IMR-90 (cell line): ENCODE results near the gene CHRNB1. TPM values are rescaled to one million over a fixed set of nuclear protein-coding genes. Genes with fewer than 3 reads are reported as not detected.

ENCODE experiments used
- ATAC-seq: fragments of 200-7000 bp; cut with Tn5 transposase; 2 replicates; pipeline ENCODE4 v1.9.1; 2020; ENCODE audit warnings: low read depth, mild to moderate bottlenecking, moderate library complexity
- BruUV-seq: library from RNA; stranded (reverse); fragments of 400-500 nt; replicated peaks from 2 replicates; lab custom pipeline; 2021; lab: Mats Ljungman, UMichigan
- CTCF ChIA-PET: fragments of 300-600 bp; formaldehyde crosslinking; extraction: SDS; loops from one replicate; lab custom pipeline; 2021; ENCODE audit warnings: antibody characterized with exemption; lab: Yijun Ruan, JAX
- POLR2A ChIA-PET: fragments of 300-600 bp; sonication (Branson Sonifier 250); formaldehyde crosslinking; loops from one replicate; lab custom pipeline; 2022; ENCODE audit warnings: antibody characterized with exemption; ENCODE audit not compliant: unreplicated experiment; lab: Charles Lee
- DNase-seq: peaks from one replicate; pipeline ENCODE4 v3.0.0; 2013
- H2AFZ ChIP-seq: replicated peaks from 2 replicates; pipeline ENCODE3; 2013; ENCODE audit warnings: low read length, mild to moderate bottlenecking; ENCODE audit not compliant: poor library complexity
- H2AK5ac ChIP-seq: 2 replicates; pipeline ENCODE4 v1.6.1; 2013; ENCODE audit warnings: low read depth, low read length, inconsistent platforms
- H2AK9ac ChIP-seq: replicated peaks from 2 replicates; pipeline ENCODE3; 2013; ENCODE audit warnings: mild to moderate bottlenecking, low read depth, low read length, moderate library complexity; ENCODE audit not compliant: poor library complexity
- H2BK120ac ChIP-seq: 2 replicates; pipeline ENCODE4 v1.6.1; 2013; ENCODE audit warnings: low read depth, low read length, inconsistent platforms
- H2BK15ac ChIP-seq: 3 replicates; pipeline ENCODE4 v1.6.1; 2013; ENCODE audit warnings: low read depth, low read length, inconsistent platforms
- H2BK20ac ChIP-seq: 2 replicates; pipeline ENCODE4 v1.6.1; 2013; ENCODE audit warnings: low read depth, mild to moderate bottlenecking, inconsistent platforms, low read length, moderate library complexity
- H2BK5ac ChIP-seq: 2 replicates; pipeline ENCODE4 v1.6.1; 2013; ENCODE audit warnings: mild to moderate bottlenecking, low read depth, low read length, inconsistent platforms; ENCODE audit not compliant: poor library complexity, severe bottlenecking
- H3K14ac ChIP-seq: replicated peaks from 2 replicates; pipeline ENCODE4 v1.6.1; 2013; ENCODE audit warnings: low read depth, low read length, inconsistent platforms
- H3K18ac ChIP-seq: 2 replicates; pipeline ENCODE4 v1.6.1; 2013; ENCODE audit warnings: low read depth, low read length, control low read depth
- H3K23ac ChIP-seq: 2 replicates; pipeline ENCODE4 v1.6.1; 2013; ENCODE audit warnings: low read depth, low read length, inconsistent platforms
- H3K27ac ChIP-seq: 2 replicates; pipeline ENCODE4 v1.5.1; 2013; ENCODE audit warnings: mild to moderate bottlenecking, control low read depth, low read length; ENCODE audit not compliant: insufficient read depth
- H3K27me3 ChIP-seq: 2 replicates; pipeline ENCODE4 v1.6.1; 2013; ENCODE audit warnings: low read length; ENCODE audit not compliant: control insufficient read depth, insufficient read depth
- H3K36me3 ChIP-seq: 2 replicates; pipeline ENCODE4 v1.6.1; 2013; ENCODE audit warnings: low read length, mixed read lengths; ENCODE audit not compliant: control insufficient read depth, insufficient read depth
- H3K4ac ChIP-seq: 2 replicates; pipeline ENCODE4 v1.6.1; 2013; ENCODE audit warnings: low read depth, low read length, inconsistent platforms
- H3K4me1 ChIP-seq: 2 replicates; pipeline ENCODE4 v1.6.1; 2013; ENCODE audit warnings: low read length, mixed read lengths; ENCODE audit not compliant: control insufficient read depth, insufficient read depth
- H3K4me2 ChIP-seq: 2 replicates; pipeline ENCODE4 v1.6.1; 2013; ENCODE audit warnings: low read depth, mild to moderate bottlenecking, control low read depth, low read length, moderate library complexity
- H3K4me3 ChIP-seq: 2 replicates; pipeline ENCODE4 v1.5.1; 2013; ENCODE audit warnings: low read depth, mild to moderate bottlenecking, control low read depth, low read length, moderate library complexity; ENCODE audit not compliant: insufficient read depth
- H3K56ac ChIP-seq: 2 replicates; pipeline ENCODE4 v1.6.1; 2013; ENCODE audit warnings: low read length, inconsistent platforms; ENCODE audit not compliant: insufficient read depth; ENCODE audit errors: extremely low read depth
- H3K79me1 ChIP-seq, 2 experiments: 2 replicates each; pipeline ENCODE4 v1.6.1; 2013; ENCODE audit warnings: low read length in 2 of 2, inconsistent platforms in 1 of 2, low read depth in 1 of 2
- H3K9ac ChIP-seq: 2 replicates; pipeline ENCODE4 v1.6.1; 2013; ENCODE audit warnings: low read depth, low read length, control low read depth
- H3K9me1 ChIP-seq: 2 replicates; pipeline ENCODE4 v1.6.1; 2013; ENCODE audit warnings: low read length, inconsistent platforms; ENCODE audit not compliant: insufficient read depth
- H3K9me3 ChIP-seq: 2 replicates; pipeline ENCODE4 v1.6.1; 2013; ENCODE audit warnings: low read length; ENCODE audit not compliant: control insufficient read depth, insufficient read depth
- H4K20me1 ChIP-seq: 2 replicates; pipeline ENCODE4 v1.6.1; 2013; ENCODE audit warnings: low read length, inconsistent platforms; ENCODE audit not compliant: insufficient read depth
- H4K5ac ChIP-seq: 2 replicates; pipeline ENCODE4 v1.6.1; 2013; ENCODE audit warnings: mild to moderate bottlenecking, low read depth, low read length, control low read depth
- H4K8ac ChIP-seq, 2 experiments: 2 replicates each; pipeline ENCODE4 v1.6.1; 2013; ENCODE audit warnings: low read depth in 2 of 2, low read length in 2 of 2, control low read depth in 1 of 2, inconsistent platforms in 1 of 2
- H4K91ac ChIP-seq: 2 replicates; pipeline ENCODE4 v1.6.1; 2013; ENCODE audit warnings: low read depth, low read length, inconsistent platforms; ENCODE audit not compliant: insufficient read depth
- CEBPB ChIP-seq: IDR thresholded peaks from 2 replicates; pipeline ENCODE4 v1.6.1; 2012; ENCODE audit warnings: low read depth, low read length, improper control_type of control experiment
- MXI1 ChIP-seq: IDR thresholded peaks from 2 replicates; pipeline ENCODE4 v1.6.1; 2012; ENCODE audit warnings: low read depth, mild to moderate bottlenecking, low read length, moderate library complexity, borderline replicate concordance
- NFE2L2 ChIP-seq: fragments of 150-350 bp; IDR thresholded peaks from 2 replicates; pipeline ENCODE4 v1.6.1; 2016; ENCODE audit warnings: low read depth, mild to moderate bottlenecking, low read length
- WGBS, 2 experiments: methylation state at CpG; one replicate each; pipeline versions ENCODE4 v1.1.5 to v1.1.7; 2013; ENCODE audit warnings: missing lambda C conversion rate in 2 of 2; ENCODE audit not compliant: insufficient read length in 1 of 2; ENCODE audit errors: extremely low coverage in 2 of 2; 5-methylcytosine and 5-hydroxymethylcytosine counted together
- dilution Hi-C: fragments of 300-500 bp; cut with HindIII; formaldehyde crosslinking; loops from one replicate; pipeline ENCODE4 v1.14.3; 2018; ENCODE audit warnings: low sequenced_read_pairs; ENCODE audit not compliant: unreplicated experiment
- in situ Hi-C: fragments of 300-500 bp; cut with MboI; formaldehyde crosslinking; loops from 3 replicates; pipeline ENCODE4 v1.14.3; 2019; ENCODE audit warnings: low sequenced_read_pairs, inconsistent platforms, mixed read lengths
- intact Hi-C: fragments of 100-400 bp; cut with micrococcal nuclease; formaldehyde crosslinking; loops from 2 replicates; pipeline ENCODE4 v1.10.0; 2022
- polyA plus RNA-seq, 3 experiments: library from polyadenylated mRNA; depleted of rRNA; stranded (reverse); fragments of >200 nt; gene quantifications; 2 replicates each; pipeline ENCODE4 v1.2.3, GENCODE V29; 2012; ENCODE audit warnings: low replicate concordance in 1 of 3
- total RNA-seq: library from RNA; depleted of rRNA; stranded (reverse); fragments of >200 nt; gene quantifications from 2 replicates; pipeline ENCODE4 v1.2.3, GENCODE V29; 2012
- TF ChIP-seq, protein P1 (sequence below): fragments of 150-350 bp; IDR thresholded peaks from 2 replicates; pipeline ENCODE4 v1.6.1; 2016; ENCODE audit warnings: low read depth, mild to moderate bottlenecking, low read length, moderate library complexity, borderline replicate concordance
- TF ChIP-seq, protein P2 (sequence below): fragments of 150-350 bp; IDR thresholded peaks from 2 replicates; pipeline ENCODE4 v1.6.1; 2017; ENCODE audit warnings: mild to moderate bottlenecking, antibody characterized with exemption, low read length, low read depth

CHRNB1 gene
- total and polyA plus RNA-seq, 2 of the 4 experiments (the other 2 are of a cell fraction), result 4.3 to 6.0 TPM

DNA sequence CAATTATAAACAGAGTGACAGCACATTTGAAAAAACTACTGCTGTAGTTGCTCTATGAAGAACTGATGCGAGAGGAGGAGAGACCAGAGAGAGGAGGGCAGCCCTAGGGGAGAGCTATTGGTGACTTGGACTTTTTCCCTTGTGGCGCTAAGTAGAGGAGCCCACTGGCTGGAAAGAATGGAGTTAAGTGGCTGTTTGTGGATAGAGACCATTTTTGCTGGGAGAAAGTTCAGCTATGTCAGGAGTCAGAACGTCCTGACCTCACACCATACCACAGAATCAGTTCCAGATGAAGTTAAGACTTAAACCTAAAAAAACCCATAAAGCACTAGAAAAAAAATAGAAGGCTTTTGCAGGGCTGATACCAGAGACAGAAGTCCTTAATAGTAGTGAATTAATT is 41.3 kb downstream of the CHRNB1 start:
- no peak overlapping the region for H3K18ac ChIP-seq
- peak overlapping the region; percentile 17 for H3K4me3 ChIP-seq
- H2BK15ac ChIP-seq, result no peak overlapping the region
- peak overlapping the region; percentile 95 for H3K4me2 ChIP-seq
- peak overlapping the region; percentile 16; the same call in 1 of the 2 replicates for H3K27ac ChIP-seq
- BruUV-seq, result no TSS peak
- H3K14ac ChIP-seq, result peak overlapping the region; percentile 5; the same call in 1 of the 2 replicates
- peaks cover 60% of the 10 kb centered on the region for H4K20me1 ChIP-seq
- dilution Hi-C loops, result no loop called here
- H3K4ac ChIP-seq, result no peak overlapping the region
- DNase-seq (peak; percentile 50), ATAC-seq (no peak)
- 0 out of 2 replicates have a peak overlapping the region, but pooled peaks have one; percentile 10 for H3K23ac ChIP-seq
- no peak overlapping the region for H3K56ac ChIP-seq
- H4K8ac ChIP-seq, result no peak overlapping the region
- peak overlapping the region; percentile 24; the same call in 1 of the 2 replicates for H3K9ac ChIP-seq
- H3K79me1 ChIP-seq, result peaks cover 0 to 64% of the 10 kb centered on the region in 2 experiments; a peak in 2 of 4 replicates
- intact Hi-C loops, result no loop called here
- in situ Hi-C loops, result no loop called here
- CTCF ChIA-PET, result interaction anchor here (0.7 to 1.2 kb wide), 2 partner anchors 10 to 49 kb away, joined by 3 read pairs; no protein-coding TSS in a partner anchor
- no peak overlapping the region for H2BK20ac ChIP-seq
- no peak overlapping the region for H2AK5ac ChIP-seq
- H2BK5ac ChIP-seq, result no peak overlapping the region
- H2BK120ac ChIP-seq, result no peak overlapping the region
- H4K5ac ChIP-seq, result no peak overlapping the region
- no peaks in the 10 kb centered on the region for H3K27me3 ChIP-seq
- 20% methylated on average over 1 of the region's 3 CpGs; no CpG with 5 or more reads in 1 of the 2 experiments for WGBS, 2 experiments
- POLR2A ChIA-PET, result no interaction called here
- no peak overlapping the region for H4K91ac ChIP-seq
- no peaks in the 10 kb centered on the region for H3K9me3 ChIP-seq
- peaks cover 11% of the 10 kb centered on the region for H3K4me1 ChIP-seq
- TF ChIP-seq, protein P1, sequence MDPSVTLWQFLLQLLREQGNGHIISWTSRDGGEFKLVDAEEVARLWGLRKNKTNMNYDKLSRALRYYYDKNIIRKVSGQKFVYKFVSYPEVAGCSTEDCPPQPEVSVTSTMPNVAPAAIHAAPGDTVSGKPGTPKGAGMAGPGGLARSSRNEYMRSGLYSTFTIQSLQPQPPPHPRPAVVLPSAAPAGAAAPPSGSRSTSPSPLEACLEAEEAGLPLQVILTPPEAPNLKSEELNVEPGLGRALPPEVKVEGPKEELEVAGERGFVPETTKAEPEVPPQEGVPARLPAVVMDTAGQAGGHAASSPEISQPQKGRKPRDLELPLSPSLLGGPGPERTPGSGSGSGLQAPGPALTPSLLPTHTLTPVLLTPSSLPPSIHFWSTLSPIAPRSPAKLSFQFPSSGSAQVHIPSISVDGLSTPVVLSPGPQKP, result no peak
- TF ChIP-seq CEBPB, result no peak
- no peak for TF ChIP-seq NFE2L2
- TF ChIP-seq, protein P2, sequence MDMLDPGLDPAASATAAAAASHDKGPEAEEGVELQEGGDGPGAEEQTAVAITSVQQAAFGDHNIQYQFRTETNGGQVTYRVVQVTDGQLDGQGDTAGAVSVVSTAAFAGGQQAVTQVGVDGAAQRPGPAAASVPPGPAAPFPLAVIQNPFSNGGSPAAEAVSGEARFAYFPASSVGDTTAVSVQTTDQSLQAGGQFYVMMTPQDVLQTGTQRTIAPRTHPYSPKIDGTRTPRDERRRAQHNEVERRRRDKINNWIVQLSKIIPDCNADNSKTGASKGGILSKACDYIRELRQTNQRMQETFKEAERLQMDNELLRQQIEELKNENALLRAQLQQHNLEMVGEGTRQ, result no peak
- TF ChIP-seq MXI1, result no peak
- H2AK9ac ChIP-seq, result no peak overlapping the region
- no peak overlapping the region for H2AFZ ChIP-seq
- H3K36me3 ChIP-seq, result peaks cover 5% of the 10 kb centered on the region
- peaks cover 6% of the 10 kb centered on the region; the same call in 1 of the 2 replicates for H3K9me1 ChIP-seq
